HL-60 (cell line): Measurements from ENCODE around the gene MARCHF10.
"Not testable (repeated sequence)": the region's sequence is repeated elsewhere in the genome, so short reads cannot be mapped to it uniquely, and the experiment has no call there.

ENCODE experiments used
- DNase-seq, 2 experiments: peaks; one replicate each; pipeline ENCODE4 v3.0.0-alpha.2; 2010 to 2020; ENCODE audit warnings: low read depth in 1 of 2, low spot score in 1 of 2
- H3K27ac ChIP-seq: fragments of 250-450 bp; sonication (Bioruptor Pico); replicated peaks from 2 replicates; pipeline ENCODE4 v1.5.1; 2020; ENCODE audit warnings: mild to moderate bottlenecking, moderate library complexity
- H3K27me3 ChIP-seq: fragments of 250-450 bp; sonication (Bioruptor Pico); 2 replicates; pipeline ENCODE4 v1.5.1; 2021; ENCODE audit warnings: mild to moderate bottlenecking, moderate library complexity; ENCODE audit not compliant: insufficient read depth, poor library complexity, severe bottlenecking
- H3K4me3 ChIP-seq: replicated peaks from 2 replicates; pipeline ENCODE4 v1.5.1; 2011; ENCODE audit warnings: mild to moderate bottlenecking, control low read depth, low read length; ENCODE audit not compliant: insufficient read depth
- CTCF ChIP-seq: IDR thresholded peaks from one replicate; pipeline ENCODE4 v1.5.1; 2011; ENCODE audit warnings: low read length, control low read depth, inconsistent platforms; ENCODE audit not compliant: insufficient read depth
- GABPA ChIP-seq: IDR thresholded peaks from 2 replicates; pipeline ENCODE4 v1.6.1; 2012; ENCODE audit warnings: low read depth
- POLR2AphosphoS5 ChIP-seq: IDR thresholded peaks from 2 replicates; pipeline ENCODE4 v1.6.1; 2012; ENCODE audit warnings: low read depth
- REST ChIP-seq: IDR thresholded peaks from 2 replicates; pipeline ENCODE4 v1.6.1; 2012; ENCODE audit warnings: low read depth; ENCODE audit not compliant: insufficient replicate concordance
- SPI1 ChIP-seq: IDR thresholded peaks from 2 replicates; pipeline ENCODE4 v1.6.1; 2012; ENCODE audit warnings: low read depth, mild to moderate bottlenecking, borderline replicate concordance

The MARCHF10 gene

GRCh38 chr17:62848334-62848733 is 40.2 kb upstream of the MARCHF10 start:
- no peak for TF ChIP-seq CTCF
- no peak for TF ChIP-seq SPI1
- no peak for TF ChIP-seq GABPA
- TF ChIP-seq POLR2AphosphoS5, result no peak
- TF ChIP-seq REST, result no peak
- no peak for DNase-seq
- Histone ChIP-seq H3K27me3 (no peaks in the 10 kb centered on the region), H3K27ac (no peak overlapping the region), H3K4me3 (no peak overlapping the region)

- no peak for DNase-seq
- H3K27me3 ChIP-seq, result no peaks in the 10 kb centered on the region
- no peak overlapping the region for H3K4me3 ChIP-seq
- H3K27ac ChIP-seq, result no peak overlapping the region
- TF ChIP-seq POLR2AphosphoS5 (no peak), REST (no peak), GABPA (no peak), CTCF (no peak), SPI1 (no peak)
Observed at GRCh38 chr17:62847426-62847825, 39.3 kb upstream of the MARCHF10 start.

- Histone ChIP-seq H3K27me3 (no peaks in the 10 kb centered on the region), H3K4me3 (no peak overlapping the region), H3K27ac (no peak overlapping the region)
- no peak for TF ChIP-seq CTCF
- TF ChIP-seq GABPA, result no peak
- no peak for TF ChIP-seq SPI1
- TF ChIP-seq REST, result no peak
- DNase-seq, result no peak
Observed at GRCh38 chr17:62840871-62841270, 32.8 kb upstream of the MARCHF10 start.

- not testable (repeated sequence) for H3K4me3 ChIP-seq, DNase-seq, H3K27ac ChIP-seq, H3K27me3 ChIP-seq
Observed at GRCh38 chr17:62833816-62834215, 25.7 kb upstream of the MARCHF10 start.
